Neural progenitor cell (in vitro differentiated cells): Measurements from ENCODE around the gene DDAH1. TPM values are rescaled to one million over a fixed set of nuclear protein-coding genes. Genes with fewer than 3 reads are reported as not detected.

Experiments used
- DNase-seq: peaks from one replicate; pipeline ENCODE4 v3.0.0-alpha.2; 2016; ENCODE audit warnings: low spot score
- H2AFZ ChIP-seq: fragments of 200-600 bp; sonication (generic); replicated peaks from 2 replicates; pipeline ENCODE4 v1.6.1; 2016; ENCODE audit warnings: antibody characterized with exemption
- H3F3A ChIP-seq: fragments of 200-600 bp; sonication (generic); 2 replicates; pipeline ENCODE4 v1.6.1; 2016; ENCODE audit warnings: antibody characterized with exemption, low read depth
- H3K27ac ChIP-seq: fragments of 200-600 bp; sonication (generic); 2 replicates; pipeline ENCODE4 v1.5.1; 2016; ENCODE audit warnings: mild to moderate bottlenecking
- H3K27me3 ChIP-seq: fragments of 200-600 bp; sonication (generic); 2 replicates; pipeline ENCODE4 v1.6.1; 2016; ENCODE audit warnings: mild to moderate bottlenecking, moderate library complexity
- H3K36me3 ChIP-seq: fragments of 200-600 bp; sonication (generic); 2 replicates; pipeline ENCODE4 v1.5.1; 2016
- H3K4me1 ChIP-seq: fragments of 200-600 bp; sonication (generic); 2 replicates; pipeline ENCODE4 v1.6.1; 2016; ENCODE audit warnings: mixed run types
- H3K4me2 ChIP-seq: fragments of 200-600 bp; sonication (generic); 2 replicates; pipeline ENCODE4 v1.6.1; 2016
- H3K4me3 ChIP-seq: fragments of 200-600 bp; sonication (generic); 2 replicates; pipeline ENCODE4 v1.5.1; 2016
- H3K79me2 ChIP-seq: fragments of 200-600 bp; sonication (generic); 2 replicates; pipeline ENCODE4 v1.6.1; 2016; ENCODE audit warnings: low read depth
- H3K9ac ChIP-seq: fragments of 200-600 bp; sonication (generic); 2 replicates; pipeline ENCODE4 v1.6.1; 2016
- H3K9me3 ChIP-seq: fragments of 200-600 bp; sonication (generic); 2 replicates; pipeline ENCODE4 v1.5.1; 2016; ENCODE audit warnings: low read depth
- H4K20me1 ChIP-seq: fragments of 200-600 bp; sonication (generic); 2 replicates; pipeline ENCODE4 v1.6.1; 2016; ENCODE audit warnings: low read depth
- H3K27ac Mint-ChIP-seq: 3 replicates; pipeline ENCODE4 v1.8.0; 2021; ENCODE audit warnings: mixed read lengths
- H3K27me3 Mint-ChIP-seq: 2 replicates; pipeline ENCODE4 v1.8.0; 2022; ENCODE audit warnings: low read depth, mild to moderate bottlenecking, inconsistent platforms, moderate library complexity, mixed read lengths; ENCODE audit not compliant: insufficient read depth
- H3K36me3 Mint-ChIP-seq: 3 replicates; pipeline ENCODE4 v1.8.0; 2021; ENCODE audit warnings: mixed read lengths
- H3K4me1 Mint-ChIP-seq: 3 replicates; pipeline ENCODE4 v1.8.0; 2021; ENCODE audit warnings: mixed read lengths
- H3K4me3 Mint-ChIP-seq: 3 replicates; pipeline ENCODE4 v1.8.0; 2021; ENCODE audit warnings: mild to moderate bottlenecking, moderate library complexity, mixed read lengths
- H3K9me3 Mint-ChIP-seq: 3 replicates; pipeline ENCODE4 v1.8.0; 2020; ENCODE audit warnings: mixed read lengths
- CTCF ChIP-seq: fragments of 200-600 bp; sonication (generic); IDR thresholded peaks from 2 replicates; pipeline ENCODE4 v1.5.1; 2017; ENCODE audit warnings: antibody characterized with exemption, mild to moderate bottlenecking
- EZH2 ChIP-seq: fragments of 200-600 bp; sonication (generic); IDR thresholded peaks from 2 replicates; pipeline ENCODE4 v1.6.1; 2017; ENCODE audit warnings: antibody characterized with exemption, mild to moderate bottlenecking, moderate library complexity
- EZH2phosphoT487 ChIP-seq: fragments of 200-600 bp; sonication (generic); IDR thresholded peaks from 2 replicates; pipeline ENCODE4 v1.6.1; 2017; ENCODE audit warnings: antibody characterized with exemption
- total RNA-seq: library from RNA; depleted of rRNA; stranded (reverse); fragments of >200 nt; gene quantifications from 2 replicates; pipeline ENCODE4 v1.2.3, GENCODE V29; 2015; ENCODE audit warnings: low replicate concordance

DDAH1 gene
- total RNA-seq, 1 donor from 2014 or later, result 23.1 TPM

GRCh38 chr1:85313888-85314696 lies 150.9 kb downstream of the DDAH1 start:
- no peaks in the 10 kb centered on the region for H3F3A ChIP-seq
- Mint-ChIP-seq H3K4me1 (no peaks in the 10 kb centered on the region), H3K27ac (no peak overlapping the region), H3K4me3 (no peak overlapping the region), H3K36me3 (no peaks in the 10 kb centered on the region), H3K9me3 (no peaks in the 10 kb centered on the region), H3K27me3 (peaks cover 2% of the 10 kb centered on the region)
- no peak for DNase-seq
- no peak overlapping the region for H3K9ac ChIP-seq
- H3K79me2 ChIP-seq, result no peaks in the 10 kb centered on the region
- no peaks in the 10 kb centered on the region for H3K27me3 ChIP-seq
- H2AFZ ChIP-seq, result no peak overlapping the region
- H3K36me3 ChIP-seq, result no peaks in the 10 kb centered on the region
- no peak overlapping the region for H3K4me3 ChIP-seq
- H3K4me2 ChIP-seq, result no peak overlapping the region
- TF ChIP-seq EZH2phosphoT487 (no peak), CTCF (no peak), EZH2 (no peak)
- H3K4me1 ChIP-seq, result peaks cover 1% of the 10 kb centered on the region
- no peak overlapping the region for H3K27ac ChIP-seq
- H3K9me3 ChIP-seq, result no peaks in the 10 kb centered on the region
- no peaks in the 10 kb centered on the region for H4K20me1 ChIP-seq

- Mint-ChIP-seq H3K9me3 (no peaks in the 10 kb centered on the region), H3K36me3 (no peaks in the 10 kb centered on the region), H3K27me3 (peaks cover 2% of the 10 kb centered on the region), H3K4me3 (no peak overlapping the region), H3K27ac (no peak overlapping the region), H3K4me1 (peaks cover 3% of the 10 kb centered on the region)
- DNase-seq, result no peak
- no peaks in the 10 kb centered on the region for H3K79me2 ChIP-seq
- H3K36me3 ChIP-seq, result no peaks in the 10 kb centered on the region
- no peaks in the 10 kb centered on the region for H4K20me1 ChIP-seq
- no peak overlapping the region for H3K9ac ChIP-seq
- H3F3A ChIP-seq, result peaks cover 3% of the 10 kb centered on the region
- TF ChIP-seq EZH2 (no peak), CTCF (no peak), EZH2phosphoT487 (no peak)
- no peaks in the 10 kb centered on the region for H3K27me3 ChIP-seq
- H2AFZ ChIP-seq, result no peak overlapping the region
- H3K4me3 ChIP-seq, result no peak overlapping the region
- H3K9me3 ChIP-seq, result no peaks in the 10 kb centered on the region
- peaks cover 9% of the 10 kb centered on the region for H3K4me1 ChIP-seq
- H3K4me2 ChIP-seq, result no peak overlapping the region
- H3K27ac ChIP-seq, result no peak overlapping the region
Measured at GRCh38 chr1:85311818-85312217, 153.1 kb downstream of the DDAH1 start.

- no peak overlapping the region for H3K27ac Mint-ChIP-seq
- Histone ChIP-seq H3K36me3 (no peaks in the 10 kb centered on the region), H3K4me2 (peak overlapping the region; percentile 60), H3K9me3 (no peaks in the 10 kb centered on the region), H3K27me3 (no peaks in the 10 kb centered on the region), H3K4me3 (no peak overlapping the region), H3F3A (peaks cover 3% of the 10 kb centered on the region), H4K20me1 (no peaks in the 10 kb centered on the region), H3K79me2 (no peaks in the 10 kb centered on the region), H3K4me1 (peaks cover 9% of the 10 kb centered on the region), H3K27ac (no peak overlapping the region), H3K9ac (no peak overlapping the region), H2AFZ (peak overlapping the region; percentile 51)
- H3K36me3 Mint-ChIP-seq, result no peaks in the 10 kb centered on the region
- TF ChIP-seq CTCF (no peak), EZH2 (peak; percentile 19), EZH2phosphoT487 (no peak)
- peak; percentile 25 for DNase-seq
- peaks cover 3% of the 10 kb centered on the region for H3K4me1 Mint-ChIP-seq
- H3K4me3 Mint-ChIP-seq, result no peak overlapping the region
- H3K9me3 Mint-ChIP-seq, result no peaks in the 10 kb centered on the region
- H3K27me3 Mint-ChIP-seq, result peaks cover 2% of the 10 kb centered on the region
Measured at GRCh38 chr1:85308833-85309350, 156.1 kb downstream of the DDAH1 start.
